Measurements from ENCODE around the gene KCND3.

GRCh38 chr1:111725192-111725591, 264.3 kb downstream of the KCND3 start:
- TF ChIP-seq HOXC10 (CRISPR knock-in tag; IDR thresholded peaks at IDR 0.05) (no peak), ZNF501 (tag by site-specific recombination; IDR thresholded peaks at IDR 0.05) (no peak), ZNF660 (tag by site-specific recombination; IDR thresholded peaks at IDR 0.05) (no peak), TRIM28 (IDR thresholded peaks at IDR 0.05; ENCODE audit: borderline replicate concordance, low read length) (no peak)
- TF ChIP-seq, protein P1, sequence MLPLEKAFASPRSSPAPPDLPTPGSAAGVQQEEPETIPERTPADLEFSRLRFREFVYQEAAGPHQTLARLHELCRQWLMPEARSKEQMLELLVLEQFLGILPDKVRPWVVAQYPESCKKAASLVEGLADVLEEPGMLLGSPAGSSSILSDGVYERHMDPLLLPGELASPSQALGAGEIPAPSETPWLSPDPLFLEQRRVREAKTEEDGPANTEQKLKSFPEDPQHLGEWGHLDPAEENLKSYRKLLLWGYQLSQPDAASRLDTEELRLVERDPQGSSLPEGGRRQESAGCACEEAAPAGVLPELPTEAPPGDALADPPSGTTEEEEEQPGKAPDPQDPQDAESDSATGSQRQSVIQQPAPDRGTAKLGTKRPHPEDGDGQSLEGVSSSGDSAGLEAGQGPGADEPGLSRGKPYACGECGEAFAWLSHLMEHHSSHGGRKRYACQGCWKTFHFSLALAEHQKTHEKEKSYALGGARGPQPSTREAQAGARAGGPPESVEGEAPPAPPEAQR (tag by site-specific recombination; IDR thresholded peaks at IDR 0.05), result no peak
- TF ChIP-seq, protein P2, sequence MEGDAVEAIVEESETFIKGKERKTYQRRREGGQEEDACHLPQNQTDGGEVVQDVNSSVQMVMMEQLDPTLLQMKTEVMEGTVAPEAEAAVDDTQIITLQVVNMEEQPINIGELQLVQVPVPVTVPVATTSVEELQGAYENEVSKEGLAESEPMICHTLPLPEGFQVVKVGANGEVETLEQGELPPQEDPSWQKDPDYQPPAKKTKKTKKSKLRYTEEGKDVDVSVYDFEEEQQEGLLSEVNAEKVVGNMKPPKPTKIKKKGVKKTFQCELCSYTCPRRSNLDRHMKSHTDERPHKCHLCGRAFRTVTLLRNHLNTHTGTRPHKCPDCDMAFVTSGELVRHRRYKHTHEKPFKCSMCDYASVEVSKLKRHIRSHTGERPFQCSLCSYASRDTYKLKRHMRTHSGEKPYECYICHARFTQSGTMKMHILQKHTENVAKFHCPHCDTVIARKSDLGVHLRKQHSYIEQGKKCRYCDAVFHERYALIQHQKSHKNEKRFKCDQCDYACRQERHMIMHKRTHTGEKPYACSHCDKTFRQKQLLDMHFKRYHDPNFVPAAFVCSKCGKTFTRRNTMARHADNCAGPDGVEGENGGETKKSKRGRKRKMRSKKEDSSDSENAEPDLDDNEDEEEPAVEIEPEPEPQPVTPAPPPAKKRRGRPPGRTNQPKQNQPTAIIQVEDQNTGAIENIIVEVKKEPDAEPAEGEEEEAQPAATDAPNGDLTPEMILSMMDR (tag by site-specific recombination; IDR thresholded peaks at IDR 0.05), result no peak; the same call in 1 of the 2 replicates
